Ramos (cell line): Measurements from ENCODE around the gene RCOR3.
"Not testable (repeated sequence)": the region's sequence is repeated elsewhere in the genome, so short reads cannot be mapped to it uniquely, and the experiment has no call there.

Experiments used
- in situ Hi-C: fragments of 300-500 bp; cut with MboI; formaldehyde crosslinking; loops from one replicate; pipeline ENCODE4 v1.14.3; 2022; ENCODE audit warnings: low sequenced_read_pairs; ENCODE audit not compliant: unreplicated experiment

RCOR3 gene

GRCh38 chr1:211258756-211259637 is at the start of gene RCOR3:
Gene RCOR3, plus strand, starts transcription at chr1:211259366. Its CDS starts 195 bp downstream, at chr1:211259561.
- in situ Hi-C loops: no loop called here

GRCh38 chr1:211210052-211210451 is 49.1 kb upstream of the RCOR3 start:
- in situ Hi-C loops: no loop called here

GRCh38 chr1:211210965-211211364 is 48.2 kb upstream of the RCOR3 start:
- in situ Hi-C loops: no loop called here

- in situ Hi-C loops: no loop called here
These were observed 45.5 kb upstream of the RCOR3 start for GRCh38 chr1:211213702-211214101.

- in situ Hi-C loops: no loop called here
These were observed 43.6 kb upstream of the RCOR3 start for GRCh38 chr1:211215577-211215976.

GRCh38 chr1:211217392-211217791 is 41.8 kb upstream of the RCOR3 start:
- in situ Hi-C loops: no loop called here

- in situ Hi-C loops: not testable (repeated sequence)
These were observed 36.5 kb upstream of the RCOR3 start for GRCh38 chr1:211222469-211223234.

- in situ Hi-C loops: not testable (repeated sequence)
These were observed 30.4 kb upstream of the RCOR3 start for GRCh38 chr1:211228573-211229364.

GRCh38 chr1:211229365-211229759 is 29.8 kb upstream of the RCOR3 start:
- in situ Hi-C loops: no loop called here

- in situ Hi-C loops: no loop called here
These were observed 27.3 kb upstream of the RCOR3 start for GRCh38 chr1:211231873-211232272.

GRCh38 chr1:211236633-211237320 is 22.4 kb upstream of the RCOR3 start:
- in situ Hi-C loops: no loop called here

- in situ Hi-C loops: no loop called here
These were observed 21.6 kb upstream of the RCOR3 start for GRCh38 chr1:211237579-211237978.

- in situ Hi-C loops: not testable (repeated sequence)
These were observed 18.6 kb upstream of the RCOR3 start for GRCh38 chr1:211240567-211240966.

- in situ Hi-C loops: no loop called here
These were observed 18.1 kb upstream of the RCOR3 start for GRCh38 chr1:211241071-211241470.

GRCh38 chr1:211243639-211244038 is 15.5 kb upstream of the RCOR3 start:
- in situ Hi-C loops: not testable (repeated sequence)

- in situ Hi-C loops: not testable (repeated sequence)
These were observed 12.6 kb upstream of the RCOR3 start for GRCh38 chr1:211246583-211246982.

- in situ Hi-C loops: no loop called here
These were observed 11.2 kb upstream of the RCOR3 start for GRCh38 chr1:211247921-211248320.

GRCh38 chr1:211249611-211250010 is 9.6 kb upstream of the RCOR3 start:
- in situ Hi-C loops: not testable (repeated sequence)

GRCh38 chr1:211257826-211258225 is 1.3 kb upstream of the RCOR3 start:
- in situ Hi-C loops: no loop called here

GRCh38 chr1:211258310-211258755 is 833 bp upstream of the RCOR3 start:
- in situ Hi-C loops: no loop called here
